Measurements from ENCODE around the gene ZMIZ1.
"Not testable (repeated sequence)": the region's sequence is repeated elsewhere in the genome, so short reads cannot be mapped to it uniquely, and the experiment has no call there.

The ZMIZ1 gene

GRCh38 chr10:79034271-79034876, 34.4 kb upstream of the ZMIZ1 start:
- no peak for DNase-seq

DNA sequence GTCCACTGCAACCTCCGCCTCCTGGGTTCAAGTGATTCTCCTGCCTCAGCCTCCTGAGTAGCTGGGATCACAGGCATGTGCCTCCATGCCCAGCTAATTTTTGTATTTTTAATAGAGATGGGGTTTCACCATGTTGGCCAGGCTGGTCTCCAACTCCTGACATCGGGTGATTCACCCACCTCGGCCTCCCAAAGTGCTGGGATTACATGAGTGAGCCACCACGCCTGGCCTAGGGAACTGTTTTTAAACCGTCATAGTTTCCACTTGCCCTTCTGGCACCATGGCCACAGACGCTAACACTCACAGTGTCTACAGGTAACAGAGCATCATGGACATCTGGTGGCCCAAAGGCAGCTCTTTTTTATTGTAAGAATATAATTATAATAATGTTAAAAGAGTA, 32.4 kb upstream of the ZMIZ1 start:
- DNase-seq: not testable (repeated sequence)

DNA sequence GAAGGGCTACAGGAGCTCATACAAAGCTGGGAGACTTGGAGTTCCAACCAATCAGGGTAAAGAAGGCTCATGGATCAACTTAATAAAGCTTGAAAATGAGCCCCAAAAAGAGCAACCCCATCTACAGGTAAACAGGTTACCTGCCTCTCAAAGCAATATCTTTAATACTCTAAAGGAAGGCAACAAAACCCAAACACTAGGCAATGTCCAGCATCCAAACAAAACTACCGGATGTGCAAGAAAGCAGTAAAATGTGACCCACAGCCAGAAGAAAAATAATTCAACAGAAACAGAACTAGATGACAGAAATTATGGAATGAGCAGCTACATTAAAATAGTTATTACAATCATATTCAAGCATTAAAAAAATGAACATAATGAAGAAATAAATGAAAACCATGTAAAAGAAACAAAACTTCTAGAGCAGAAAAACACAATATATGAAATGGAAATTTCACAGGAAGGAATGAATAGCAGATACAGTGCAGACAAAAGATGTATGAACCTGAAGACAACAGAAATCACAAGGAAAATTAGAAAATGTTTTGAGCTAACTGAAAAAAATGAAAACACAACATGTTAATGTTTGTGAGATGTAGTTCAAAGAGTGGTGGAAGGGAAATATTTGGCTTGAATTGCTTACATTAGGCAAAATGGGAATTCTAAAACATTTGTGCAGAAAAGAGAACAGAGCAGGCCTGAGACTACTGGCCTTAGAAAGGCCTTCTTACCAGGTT, 30.5 kb upstream of the ZMIZ1 start:
- DNase-seq: no peak

DNA sequence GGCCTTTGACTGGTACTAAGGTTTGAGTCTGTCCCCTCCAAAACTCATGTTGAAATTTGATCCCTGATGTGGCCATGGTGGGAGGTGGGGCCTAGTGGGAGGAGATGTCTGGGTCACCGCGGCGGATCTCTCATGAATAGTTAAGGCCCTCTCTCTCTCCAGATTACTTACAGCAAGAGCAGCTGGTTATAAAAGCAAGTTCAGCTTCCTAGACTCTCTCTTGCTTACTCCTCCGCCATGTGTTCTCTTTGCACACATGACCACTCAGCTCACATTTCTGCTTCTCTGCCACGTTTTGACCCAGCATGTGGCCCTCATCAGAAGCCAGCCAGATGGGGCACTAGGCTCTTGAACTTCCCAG, 29.9 kb upstream of the ZMIZ1 start:
- DNase-seq: no peak

DNA sequence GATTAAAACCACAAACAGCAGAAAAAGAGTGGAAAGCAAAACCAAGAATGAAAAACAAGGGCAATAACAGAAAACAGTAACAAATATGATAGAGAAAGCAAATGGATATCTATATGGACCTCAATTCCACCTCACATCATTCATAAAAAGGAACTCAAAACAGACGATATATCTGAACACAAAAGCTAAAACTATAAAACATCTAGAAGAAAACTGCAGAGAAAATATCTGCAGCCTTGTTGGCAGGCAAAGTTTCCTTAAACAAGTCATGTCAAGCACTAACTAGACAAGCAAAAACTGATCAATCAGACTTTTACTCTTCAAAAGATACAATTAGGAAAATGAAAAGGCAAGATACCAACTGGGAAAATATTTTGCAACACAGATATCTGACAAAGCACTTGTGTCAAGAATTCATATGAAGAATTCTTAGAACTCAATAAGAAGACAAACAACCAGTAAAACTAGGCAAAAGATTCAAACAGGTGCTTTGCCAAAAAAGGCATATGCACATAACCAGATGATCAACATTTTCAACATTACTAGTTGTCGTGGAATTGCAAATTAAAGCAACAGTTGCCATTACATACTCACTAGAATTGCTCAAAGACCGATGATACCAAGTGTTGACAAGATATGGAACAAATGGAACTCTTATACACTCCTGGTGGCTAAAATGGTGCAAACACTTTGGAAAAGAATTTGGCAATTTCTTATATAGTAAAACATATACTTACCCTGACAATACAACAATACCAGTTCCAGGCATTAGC, 25.9 kb upstream of the ZMIZ1 start:
- no peak for DNase-seq

GRCh38 chr10:79044036-79044632, 24.6 kb upstream of the ZMIZ1 start:
- no peak for DNase-seq

- no peak for DNase-seq
Measured at GRCh38 chr10:79044846-79045245, 23.9 kb upstream of the ZMIZ1 start.

DNA sequence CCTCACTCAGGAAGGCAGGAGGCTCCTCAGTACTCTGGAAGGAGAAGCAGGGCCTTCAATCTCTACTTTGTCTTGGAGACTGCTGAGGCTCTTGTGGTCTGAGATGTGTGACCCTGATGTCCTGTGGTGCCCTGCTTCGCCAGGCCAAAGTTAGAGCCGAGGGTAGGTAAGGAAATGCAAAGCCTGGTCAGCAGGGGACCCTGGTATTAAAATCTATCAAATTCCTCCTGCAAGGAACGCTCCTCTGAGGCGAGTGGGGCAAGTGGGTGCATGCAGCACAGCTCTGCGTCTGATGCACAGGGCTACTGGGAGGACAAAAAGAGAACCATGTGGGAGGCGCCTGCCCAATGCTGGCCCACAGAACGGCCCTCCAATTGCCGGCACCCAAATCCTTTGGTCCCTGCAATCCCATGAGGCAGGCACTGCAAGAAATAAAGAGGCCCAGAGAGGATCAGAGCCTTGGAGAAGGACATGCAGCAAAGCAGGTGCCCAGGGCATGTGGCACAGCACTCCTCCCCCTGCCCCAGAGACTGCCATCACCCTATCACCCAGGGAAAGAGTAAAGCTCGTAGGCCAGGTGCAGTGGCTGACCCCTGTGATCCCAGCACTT, 23.1 kb upstream of the ZMIZ1 start:
- DNase-seq: no peak

DNA sequence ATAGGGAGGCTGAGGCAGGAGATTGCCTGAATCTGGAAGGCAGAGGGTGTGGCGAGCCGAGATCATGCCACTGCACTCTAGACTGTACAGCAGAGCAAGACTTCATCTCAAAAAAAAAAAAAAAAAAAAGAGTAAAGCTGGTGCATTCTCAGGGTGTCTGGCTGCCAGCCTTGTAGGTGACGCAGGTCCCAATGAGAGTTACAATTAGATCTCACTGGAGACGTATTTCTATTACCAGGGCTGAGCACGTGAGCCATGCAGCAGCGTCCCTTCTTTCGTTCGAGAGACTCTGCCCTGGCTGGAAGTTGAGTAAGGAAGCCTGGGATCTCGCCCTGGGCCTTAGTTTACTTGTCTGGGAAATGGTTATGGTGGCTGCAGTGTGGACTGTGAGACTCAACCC, 22.4 kb upstream of the ZMIZ1 start:
- no peak for DNase-seq

- no peak for DNase-seq
Measured at GRCh38 chr10:79046741-79047583, 21.8 kb upstream of the ZMIZ1 start.

GRCh38 chr10:79047584-79047874, 21.2 kb upstream of the ZMIZ1 start:
- DNase-seq: no peak

GRCh38 chr10:79047875-79048638, 20.7 kb upstream of the ZMIZ1 start:
- DNase-seq: peak; percentile 23

DNA sequence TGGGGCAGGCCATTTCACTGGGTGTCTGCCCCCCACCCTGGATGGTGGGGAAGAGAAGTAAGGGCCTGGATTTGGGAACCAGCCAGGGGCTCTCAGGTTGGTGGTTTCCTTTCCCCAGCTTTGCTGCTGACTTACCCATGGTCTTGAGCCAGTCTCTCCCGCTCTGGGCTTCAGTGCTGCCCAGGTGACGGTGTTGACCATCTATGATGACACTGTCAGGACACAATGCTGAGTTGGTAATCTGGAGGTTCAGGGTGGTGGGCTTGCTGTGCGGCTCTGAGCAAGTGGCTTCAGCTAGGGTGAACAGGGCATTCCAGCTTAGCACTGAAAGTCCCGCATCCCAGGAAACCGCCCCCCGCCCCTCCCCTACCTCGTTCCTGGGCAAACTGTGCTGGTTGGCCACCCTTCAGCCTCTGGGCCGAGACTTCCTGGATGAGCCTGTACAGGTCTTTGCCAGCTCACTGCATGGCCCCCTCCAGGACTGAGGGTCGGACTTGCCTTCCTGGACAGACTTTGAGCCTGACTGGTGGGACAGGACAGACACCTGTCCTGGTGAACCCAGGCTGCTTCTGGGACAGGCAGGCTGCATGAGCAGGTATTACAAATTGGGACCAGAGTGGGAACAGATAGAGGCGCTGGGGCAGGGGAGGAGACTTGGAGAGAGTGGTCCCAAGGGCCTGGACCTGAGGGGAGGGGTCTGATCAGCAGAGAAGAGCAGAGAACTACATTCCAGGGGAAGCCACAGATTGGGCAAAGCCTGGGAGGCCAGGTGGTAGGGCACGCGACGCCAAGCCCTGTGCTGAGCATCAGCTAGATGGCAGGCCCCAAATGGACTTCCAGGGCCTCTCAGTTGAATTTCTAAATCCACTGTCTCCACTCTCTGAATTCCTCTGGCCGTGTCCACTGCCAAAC, 19.9 kb upstream of the ZMIZ1 start:
- DNase-seq: no peak

DNA sequence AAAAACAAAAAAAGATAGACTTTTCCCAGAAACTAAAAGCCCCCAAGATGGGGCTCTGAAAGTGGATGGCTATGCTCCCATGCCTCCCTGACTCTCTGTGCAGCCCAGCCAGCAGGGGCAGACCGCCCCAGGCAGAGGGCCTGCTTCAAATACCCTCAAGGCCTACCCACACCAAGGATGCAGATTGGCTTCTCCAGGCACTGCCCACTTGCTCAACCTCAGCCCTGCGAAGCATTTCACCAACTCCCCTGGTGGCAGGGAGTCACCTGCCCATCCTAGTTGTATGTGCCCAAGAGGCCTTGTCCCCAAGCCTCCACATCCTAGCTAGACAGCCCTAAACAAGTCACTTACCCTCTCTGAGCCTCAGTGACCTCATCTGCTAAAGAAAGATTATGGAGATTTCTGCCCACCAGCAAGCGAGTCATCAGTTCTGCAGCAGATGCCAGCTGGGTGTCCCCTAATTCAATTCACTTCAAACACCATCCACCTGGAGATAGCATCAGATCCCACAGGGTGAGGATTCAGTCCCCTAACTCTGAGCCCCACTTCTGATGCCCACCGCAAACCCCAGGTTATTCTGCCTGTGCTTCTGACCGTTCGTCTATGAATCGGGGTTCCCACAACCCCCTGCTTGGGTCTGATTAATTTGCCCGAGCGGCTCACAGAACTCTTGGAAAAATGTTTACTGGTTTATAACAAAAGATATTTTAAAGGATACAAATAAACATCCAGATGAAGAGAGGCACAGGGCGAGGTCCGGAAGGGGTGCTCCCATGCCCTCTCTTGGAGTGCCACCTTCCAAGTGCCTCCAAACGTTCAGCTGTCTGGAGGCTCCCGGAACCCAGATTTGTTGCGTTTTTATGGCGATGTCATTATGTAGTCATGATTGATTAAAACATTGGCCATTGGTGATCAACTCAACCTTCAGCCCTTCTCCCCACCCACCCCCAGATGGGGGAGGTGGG, 18.6 kb upstream of the ZMIZ1 start:
- DNase-seq: peak; percentile 11

DNA sequence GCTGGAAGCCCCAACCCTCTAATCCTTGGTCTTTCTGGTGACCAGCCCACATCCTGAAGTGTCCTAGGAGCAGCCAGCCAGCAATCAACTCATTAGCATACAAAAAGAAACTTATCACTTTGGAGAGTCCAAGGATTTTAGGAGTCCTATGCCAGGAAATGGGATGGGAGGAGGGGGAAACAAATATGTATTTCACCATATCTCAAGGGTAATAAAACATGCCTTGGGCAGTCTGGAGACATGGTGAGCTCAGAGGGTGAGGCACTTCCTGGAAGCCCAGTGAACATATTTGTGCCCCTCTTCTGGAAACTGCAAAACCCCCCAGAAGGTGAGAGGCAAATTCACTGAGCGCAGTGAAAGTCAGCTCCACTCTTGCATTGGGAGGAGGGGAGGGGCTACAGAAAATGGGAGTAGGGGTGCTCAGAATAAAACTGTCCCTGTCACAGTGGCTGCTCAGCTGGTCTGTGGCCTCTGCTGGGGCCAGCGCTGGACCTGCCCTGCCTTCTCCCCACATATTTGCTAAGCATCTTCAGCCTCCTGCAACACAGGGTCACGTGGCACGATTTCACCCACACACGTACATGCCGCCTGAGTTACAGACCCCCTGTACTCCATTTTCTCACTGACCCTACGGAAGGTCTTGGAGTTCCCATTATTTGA, 17.7 kb upstream of the ZMIZ1 start:
- no peak for DNase-seq

- DNase-seq: no peak
Measured at GRCh38 chr10:79051766-79052165, 17.0 kb upstream of the ZMIZ1 start.

- no peak for DNase-seq
Measured at GRCh38 chr10:79052291-79053080, 16.3 kb upstream of the ZMIZ1 start.

GRCh38 chr10:79053081-79053434, 15.7 kb upstream of the ZMIZ1 start:
- no peak for DNase-seq

Measured in stimulated activated naive CD4-positive, alpha-beta T cell treated with Interleukin-2 at 50 U/mL for 16 hours (primary cell).